Measurements from ENCODE around the gene SEMA3E. TPM values are rescaled to one million over a fixed set of nuclear protein-coding genes. Genes with fewer than 3 reads are reported as not detected.

SEMA3E gene
- polyA plus RNA-seq, 1 of the 3 experiments (the other 2 are of a cell fraction), result under 0.01 TPM

DNA sequence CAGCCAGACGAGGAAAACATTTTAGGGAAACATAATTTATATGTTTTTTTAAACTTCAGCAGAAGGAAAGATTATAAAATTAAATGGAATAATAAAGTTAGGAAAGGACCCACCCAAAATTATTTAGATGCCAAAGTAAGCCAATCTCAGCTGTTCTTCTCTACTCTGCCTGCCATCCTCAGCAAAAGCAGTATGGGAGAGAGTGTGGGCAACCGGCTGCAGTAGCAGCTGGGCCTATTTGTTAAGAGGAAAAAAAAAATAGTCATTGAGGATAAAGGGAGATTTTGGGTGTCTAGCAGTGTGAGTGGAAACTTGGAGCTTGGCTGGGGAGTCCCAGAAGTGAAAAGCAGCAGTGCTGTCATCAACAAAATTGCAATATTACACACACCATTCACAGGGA lies 15.4 kb downstream of the SEMA3E start:
- Histone ChIP-seq H2AFZ (ENCODE audit: low read depth) (no peak overlapping the region), H3K4me2 (no peak overlapping the region), H3F3A (replicated peaks; ENCODE audit: insufficient read depth) (no peaks in the 10 kb centered on the region), H3K4me3 (ENCODE audit: low read depth in 2 of 2, low read length in 1 of 2) (no peak overlapping the region), H3K9me3 (no peaks in the 10 kb centered on the region), H3K9ac (no peak overlapping the region), H3K36me3 (replicated peaks in 1 of 2; ENCODE audit: control insufficient read depth in 1 of 2, insufficient read depth in 2 of 2, low read length in 1 of 2) (no peaks in the 10 kb centered on the region), H3K4me1 (ENCODE audit: control insufficient read depth in 1 of 2, insufficient read depth in 2 of 2, low read depth in 1 of 2, low read length in 1 of 2) (no peaks in the 10 kb centered on the region), H3K9me2 (no peaks in the 10 kb centered on the region; the same call in 1 of the 2 replicates), H3K27me3 (ENCODE audit: insufficient read depth) (no peaks in the 10 kb centered on the region), H4K20me1 (ENCODE audit: insufficient read depth) (no peaks in the 10 kb centered on the region), H3K27ac (ENCODE audit: low read depth in 2 of 2, low read length in 1 of 2) (no peak overlapping the region), H3K79me2 (ENCODE audit: insufficient read depth) (no peaks in the 10 kb centered on the region)
- ChIA-PET POLR2A (no interaction called here), CTCF (no interaction called here)
- DNase-seq, result no peak
- 86% methylated on average over 2 of the region's 2 CpGs for WGBS (ENCODE audit: low lambda C conversion rate)
- TF ChIP-seq, protein P1, sequence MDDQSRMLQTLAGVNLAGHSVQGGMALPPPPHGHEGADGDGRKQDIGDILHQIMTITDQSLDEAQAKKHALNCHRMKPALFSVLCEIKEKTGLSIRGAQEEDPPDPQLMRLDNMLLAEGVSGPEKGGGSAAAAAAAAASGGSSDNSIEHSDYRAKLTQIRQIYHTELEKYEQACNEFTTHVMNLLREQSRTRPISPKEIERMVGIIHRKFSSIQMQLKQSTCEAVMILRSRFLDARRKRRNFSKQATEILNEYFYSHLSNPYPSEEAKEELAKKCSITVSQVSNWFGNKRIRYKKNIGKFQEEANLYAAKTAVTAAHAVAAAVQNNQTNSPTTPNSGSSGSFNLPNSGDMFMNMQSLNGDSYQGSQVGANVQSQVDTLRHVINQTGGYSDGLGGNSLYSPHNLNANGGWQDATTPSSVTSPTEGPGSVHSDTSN (IDR thresholded peaks at IDR 0.05), result no peak

DNA sequence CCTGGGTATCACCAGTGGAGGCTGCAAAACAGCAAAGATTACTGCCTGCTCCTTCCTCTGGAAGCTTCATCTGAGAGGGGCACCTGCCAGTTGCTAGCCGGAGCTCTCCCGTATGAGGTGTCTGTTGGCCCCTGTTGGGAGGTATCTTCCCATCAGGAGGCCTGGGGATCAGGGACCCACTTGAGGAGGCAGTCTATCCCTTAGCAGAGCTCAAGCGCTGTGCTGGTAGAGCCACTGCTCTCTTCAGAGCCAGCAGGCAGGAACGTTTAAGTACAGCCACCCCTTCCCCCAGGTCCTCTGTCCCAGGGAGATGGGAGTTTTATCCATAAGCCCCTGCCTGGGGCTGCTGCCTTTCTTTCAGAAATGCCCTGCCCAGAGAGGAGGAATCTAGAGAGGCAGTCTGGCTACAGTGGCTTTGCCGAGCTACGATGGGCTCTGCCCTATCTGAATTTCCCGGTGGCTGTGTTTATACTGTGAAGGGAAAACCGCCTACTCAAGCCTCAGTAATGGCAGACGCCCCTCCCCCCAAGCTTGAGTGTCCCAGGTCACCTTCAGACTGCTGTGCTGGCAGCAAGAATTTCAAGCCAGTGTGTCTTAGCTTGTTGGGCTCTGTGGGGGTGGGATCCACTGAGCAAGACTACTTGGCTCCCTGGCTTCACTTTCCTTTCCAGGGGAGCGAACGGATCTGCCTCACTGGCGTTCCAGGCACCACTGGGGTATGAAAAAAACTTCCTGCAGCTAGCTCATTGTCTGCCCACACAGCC lies 19.6 kb downstream of the SEMA3E start:
- Histone ChIP-seq H3K4me2 (no peak overlapping the region), H3K79me2 (ENCODE audit: insufficient read depth) (no peaks in the 10 kb centered on the region), H3K4me1 (ENCODE audit: control insufficient read depth in 1 of 2, insufficient read depth in 2 of 2, low read depth in 1 of 2, low read length in 1 of 2) (no peaks in the 10 kb centered on the region), H3K9me2 (no peaks in the 10 kb centered on the region; the same call in 1 of the 2 replicates), H3K9me3 (no peaks in the 10 kb centered on the region), H3F3A (replicated peaks; ENCODE audit: insufficient read depth) (no peaks in the 10 kb centered on the region), H3K4me3 (ENCODE audit: low read depth in 2 of 2, low read length in 1 of 2) (no peak overlapping the region), H3K36me3 (replicated peaks in 1 of 2; ENCODE audit: control insufficient read depth in 1 of 2, insufficient read depth in 2 of 2, low read length in 1 of 2) (no peaks in the 10 kb centered on the region), H3K9ac (no peak overlapping the region), H3K27ac (ENCODE audit: low read depth in 2 of 2, low read length in 1 of 2) (no peak overlapping the region), H2AFZ (ENCODE audit: low read depth) (no peak overlapping the region), H4K20me1 (ENCODE audit: insufficient read depth) (no peaks in the 10 kb centered on the region), H3K27me3 (ENCODE audit: insufficient read depth) (no peaks in the 10 kb centered on the region)
- POLR2A ChIA-PET, result no interaction called here
- DNase-seq, result no peak
- CTCF ChIA-PET, result interaction anchor here (0.7 to 2.1 kb wide), 2 partner anchors 12 to 14 kb away, joined by 3 to 7 read pairs; no protein-coding TSS in a partner anchor
- 76% methylated on average over 8 of the region's 12 CpGs for WGBS (ENCODE audit: low lambda C conversion rate)
- TF ChIP-seq TEAD4 (IDR thresholded peaks at IDR 0.05; ENCODE audit: borderline replicate concordance, insufficient read depth) (no peak), SIN3A (IDR thresholded peaks at IDR 0.05; ENCODE audit: borderline replicate concordance, low read depth, low read length) (no peak), EP300 (IDR thresholded peaks at IDR 0.05; ENCODE audit: borderline replicate concordance in 1 of 2, low read depth in 1 of 2, low read length in 1 of 2) (no peak)

- Histone ChIP-seq H3K4me2 (no peak overlapping the region), H3K27ac (ENCODE audit: low read depth in 2 of 2, low read length in 1 of 2) (no peak overlapping the region), H3K4me3 (ENCODE audit: low read depth in 2 of 2, low read length in 1 of 2) (no peak overlapping the region), H3F3A (replicated peaks; ENCODE audit: insufficient read depth) (no peaks in the 10 kb centered on the region), H3K36me3 (replicated peaks in 1 of 2; ENCODE audit: control insufficient read depth in 1 of 2, insufficient read depth in 2 of 2, low read length in 1 of 2) (no peaks in the 10 kb centered on the region), H3K27me3 (ENCODE audit: insufficient read depth) (no peaks in the 10 kb centered on the region), H4K20me1 (ENCODE audit: insufficient read depth) (no peaks in the 10 kb centered on the region), H3K79me2 (ENCODE audit: insufficient read depth) (no peaks in the 10 kb centered on the region), H3K9me3 (no peaks in the 10 kb centered on the region), H2AFZ (ENCODE audit: low read depth) (no peak overlapping the region), H3K4me1 (ENCODE audit: control insufficient read depth in 1 of 2, insufficient read depth in 2 of 2, low read depth in 1 of 2, low read length in 1 of 2) (no peaks in the 10 kb centered on the region; a peak in 1 of 4 replicates), H3K9me2 (no peaks in the 10 kb centered on the region), H3K9ac (no peak overlapping the region)
- ChIA-PET CTCF (no interaction called here), POLR2A (no interaction called here)
- no peak for DNase-seq
- TF ChIP-seq EZH2phosphoT487 (IDR thresholded peaks at IDR 0.05; ENCODE audit: borderline replicate concordance, low read depth) (no peak), GABPA (IDR thresholded peaks at IDR 0.05; ENCODE audit: low read depth) (no peak), NRF1 (IDR thresholded peaks at IDR 0.05; ENCODE audit: low read depth, low read length) (no peak), FOSL2 (IDR thresholded peaks at IDR 0.05; ENCODE audit: borderline replicate concordance, low read depth) (no peak), NFIC (IDR thresholded peaks at IDR 0.05; ENCODE audit: borderline replicate concordance) (no peak), RFX5 (IDR thresholded peaks at IDR 0.05; ENCODE audit: low read length) (no peak), SIN3A (IDR thresholded peaks at IDR 0.05; ENCODE audit: borderline replicate concordance, low read depth, low read length) (no peak), RAD21 (IDR thresholded peaks at IDR 0.05; ENCODE audit: low read length) (no peak), YY1 (IDR thresholded peaks at IDR 0.05; ENCODE audit: low read depth) (no peak)
Measured at GRCh38 chr7:83617858-83618257, 31.1 kb downstream of the SEMA3E start.

Measured in SK-N-SH (cell line).